ENCODE results near the gene AGER.

DNA sequence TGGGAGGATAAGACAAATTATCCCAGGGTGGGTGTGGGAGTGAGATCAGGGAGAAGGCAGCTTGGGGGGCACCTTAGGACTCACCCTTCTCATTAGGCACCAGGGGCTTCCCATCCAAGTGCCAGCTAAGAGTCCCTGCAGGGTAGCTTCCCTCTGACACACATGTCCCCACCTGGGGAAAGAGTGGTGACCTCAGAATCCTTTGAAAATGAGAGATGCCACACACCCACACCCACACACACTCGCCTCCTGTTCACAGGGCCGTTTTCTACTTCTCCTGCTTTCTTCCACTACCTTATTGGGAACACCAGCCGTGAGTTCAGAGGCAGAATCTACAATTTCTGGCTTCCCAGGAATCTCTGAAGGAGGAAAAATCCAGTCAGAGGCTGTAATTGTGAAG lies 1.0 kb downstream of the AGER start:
- TF ChIP-seq POLR2A (IDR thresholded peaks at IDR 0.05) (no peak), CTCF (IDR thresholded peaks at IDR 0.05) (no peak)
